GM21390 (cell line): Measurements from ENCODE around the gene E2F4.
A peak's percentile ranks its signal among the peaks of the same experiment; 100 is the strongest.

ENCODE experiments used
- ATAC-seq: cut with Tn5 transposase; IDR thresholded peaks from one replicate; pipeline ENCODE4 v1.9.1; 2021; ENCODE audit not compliant: unreplicated experiment

E2F4 gene

GRCh38 chr16:67173808-67174705, 17.9 kb upstream of the E2F4 start:
- peak; percentile 38 for ATAC-seq

GRCh38 chr16:67174706-67175231, 17.2 kb upstream of the E2F4 start:
- ATAC-seq: no peak

- ATAC-seq: no peak
These were observed 15.3 kb upstream of the E2F4 start for GRCh38 chr16:67176662-67177061.

- no peak for ATAC-seq
These were observed 13.9 kb upstream of the E2F4 start for GRCh38 chr16:67177743-67178699.

GRCh38 chr16:67179421-67180080, 12.4 kb upstream of the E2F4 start:
- ATAC-seq: no peak

- ATAC-seq: no peak
These were observed 11.8 kb upstream of the E2F4 start for GRCh38 chr16:67180166-67180565.

GRCh38 chr16:67181346-67181745, 10.6 kb upstream of the E2F4 start:
- no peak for ATAC-seq

- no peak for ATAC-seq
These were observed 9.7 kb upstream of the E2F4 start for GRCh38 chr16:67182288-67182687.

GRCh38 chr16:67183284-67183626, 8.7 kb upstream of the E2F4 start:
- ATAC-seq: no peak

- peak; percentile 87 for ATAC-seq
These were observed 8.1 kb upstream of the E2F4 start, which contains the start of gene MATCAP1 for GRCh38 chr16:67183627-67184452. MATCAP1 (minus strand) TSS chr16:67183963; CDS start chr16:67180610, 3,353 bp downstream.

GRCh38 chr16:67184453-67184994, 7.4 kb upstream of the E2F4 start:
- ATAC-seq: no peak

GRCh38 chr16:67184995-67185650, 6.8 kb upstream of the E2F4 start:
- ATAC-seq: no peak

GRCh38 chr16:67185651-67186134, 6.3 kb upstream of the E2F4 start:
- ATAC-seq: no peak

GRCh38 chr16:67186550-67186950, 5.4 kb upstream of the E2F4 start:
- no peak for ATAC-seq

GRCh38 chr16:67187175-67187890, 4.6 kb upstream of the E2F4 start:
- ATAC-seq: no peak

GRCh38 chr16:67188323-67188722, 3.6 kb upstream of the E2F4 start:
- no peak for ATAC-seq

GRCh38 chr16:67188798-67189197, 3.2 kb upstream of the E2F4 start:
- no peak for ATAC-seq

GRCh38 chr16:67190041-67190440, 1.9 kb upstream of the E2F4 start, which contains the start of gene EXOC3L1:
EXOC3L1 (minus strand) TSS chr16:67190136; CDS start chr16:67189676, 460 bp downstream.
- ATAC-seq: no peak
